H1 (cell line): Measurements from ENCODE around the gene R3HCC1L. TPM values are rescaled to one million over a fixed set of nuclear protein-coding genes. Genes with fewer than 3 reads are reported as not detected.

Experiments used
- CTCF ChIA-PET: fragments of 300-600 bp; sonication (Branson Sonifier 250); formaldehyde crosslinking; loops from one replicate; lab custom pipeline; 2021; ENCODE audit not compliant: partially characterized antibody; lab: Charles Lee
- POLR2A ChIA-PET: fragments of 300-600 bp; sonication (Branson Sonifier 250); formaldehyde crosslinking; loops from one replicate; lab custom pipeline; 2021; ENCODE audit warnings: inconsistent platforms; ENCODE audit not compliant: partially characterized antibody; lab: Charles Lee
- DNase-seq, 2 experiments: peaks; one replicate each; pipeline versions ENCODE4 v3.0.0 to v3.0.0-alpha.2; 2010 to 2022; ENCODE audit warnings: low spot score in 2 of 2, low read depth in 1 of 2, mixed read lengths in 1 of 2
- FAIRE-seq: peaks from 2 replicates; lab custom pipeline; 2011; peaks lifted over from hg19 to GRCh38; lab: Jason Lieb, UNC
- H2AFZ ChIP-seq: 2 replicates; pipeline ENCODE4 v1.8.1; 2012; ENCODE audit warnings: low read length, inconsistent platforms
- H2AK5ac ChIP-seq: 2 replicates; pipeline ENCODE4 v1.6.1; 2013; ENCODE audit warnings: low read depth, low read length
- H2BK120ac ChIP-seq: replicated peaks from 2 replicates; pipeline ENCODE3; 2013; ENCODE audit warnings: low read depth, low read length, inconsistent platforms
- H2BK12ac ChIP-seq: 2 replicates; pipeline ENCODE4 v1.6.1; 2013; ENCODE audit warnings: low read depth, low read length
- H2BK15ac ChIP-seq: 2 replicates; pipeline ENCODE4 v1.6.1; 2013; ENCODE audit warnings: low read length
- H2BK20ac ChIP-seq: 2 replicates; pipeline ENCODE4 v1.6.1; 2013; ENCODE audit warnings: low read length
- H2BK5ac ChIP-seq: 2 replicates; pipeline ENCODE4 v1.6.1; 2013; ENCODE audit warnings: low read depth, low read length
- H3K14ac ChIP-seq: 2 replicates; pipeline ENCODE4 v1.6.1; 2013; ENCODE audit warnings: inconsistent platforms; ENCODE audit not compliant: insufficient read length
- H3K18ac ChIP-seq: 2 replicates; pipeline ENCODE4 v1.6.1; 2013; ENCODE audit warnings: low read length; ENCODE audit errors: extremely low read depth
- H3K23ac ChIP-seq: 2 replicates; pipeline ENCODE4 v1.6.1; 2013; ENCODE audit warnings: inconsistent platforms; ENCODE audit not compliant: insufficient read length
- H3K23me2 ChIP-seq: 2 replicates; pipeline ENCODE4 v1.6.1; 2013; ENCODE audit warnings: low read depth, low read length
- H3K27ac ChIP-seq: 2 replicates; pipeline ENCODE4 v1.6.1; 2011; ENCODE audit warnings: low read depth, low read length, inconsistent platforms
- H3K27me3 ChIP-seq, 4 experiments: replicated peaks in 1 of 4; 1 replicate in 1 of 4; 2 replicates in 3 of 4; pipeline versions ENCODE4 v1.6.1 to v1.8.1; 2011 to 2013; ENCODE audit warnings: low read length in 3 of 4, mild to moderate bottlenecking in 3 of 4, inconsistent platforms in 2 of 4, mixed read lengths in 2 of 4, moderate library complexity in 1 of 4; ENCODE audit not compliant: control insufficient read depth in 3 of 4, insufficient read depth in 3 of 4; ENCODE audit errors: extremely low read depth in 1 of 4
- H3K36me3 ChIP-seq, 4 experiments: 2 replicates each; pipeline versions ENCODE4 v1.6.1 to v1.8.1; 2011 to 2013; ENCODE audit warnings: mild to moderate bottlenecking in 4 of 4, low read length in 3 of 4, moderate library complexity in 2 of 4, control low read depth in 1 of 4, inconsistent platforms in 1 of 4; ENCODE audit not compliant: insufficient read depth in 4 of 4, control insufficient read depth in 2 of 4
- H3K4ac ChIP-seq: replicated peaks from 2 replicates; pipeline ENCODE3; 2013; ENCODE audit warnings: low read length, low read depth, mixed read lengths, inconsistent platforms; ENCODE audit not compliant: insufficient read length
- H3K4me1 ChIP-seq, 4 experiments: replicated peaks in 1 of 4; 1 replicate in 1 of 4; 2 replicates in 3 of 4; pipeline versions ENCODE4 v1.6.1 to v1.8.1; 2011 to 2013; ENCODE audit warnings: low read length in 3 of 4, inconsistent platforms in 2 of 4, mixed read lengths in 1 of 4; ENCODE audit not compliant: insufficient read depth in 4 of 4, control insufficient read depth in 3 of 4
- H3K4me2 ChIP-seq, 2 experiments: 2 replicates each; pipeline versions ENCODE4 v1.6.1 to v1.8.1; 2011 to 2013; ENCODE audit warnings: low read depth in 2 of 2, low read length in 2 of 2, control low read depth in 1 of 2, inconsistent platforms in 1 of 2, mild to moderate bottlenecking in 1 of 2; ENCODE audit not compliant: insufficient read depth in 1 of 2
- H3K4me3 ChIP-seq, 4 experiments: fragments of 200-600, 300-600 bp in 1 of 4; sonication (generic), shearing (Covaris generic), sonication (Bioruptor Twin) in 1 of 4; 2 replicates each; pipeline versions ENCODE4 v1.5.1 to v1.8.1; 2011 to 2016; ENCODE audit warnings: low read length in 4 of 4, low read depth in 3 of 4, control low read depth in 2 of 4, inconsistent platforms in 2 of 4, mild to moderate bottlenecking in 2 of 4, mixed read lengths in 1 of 4, moderate library complexity in 1 of 4; ENCODE audit not compliant: insufficient read depth in 2 of 4; ENCODE audit errors: extremely low read depth in 1 of 4
- H3K56ac ChIP-seq: replicated peaks from 2 replicates; pipeline ENCODE3; 2013; ENCODE audit warnings: low read depth, mild to moderate bottlenecking, mixed read lengths, low read length, inconsistent platforms; ENCODE audit not compliant: insufficient read length
- H3K79me1 ChIP-seq: 2 replicates; pipeline ENCODE4 v1.6.1; 2013; ENCODE audit warnings: low read depth, low read length, control low read depth
- H3K79me2 ChIP-seq, 2 experiments: 2 replicates each; pipeline versions ENCODE4 v1.6.1 to v1.8.1; 2012 to 2013; ENCODE audit warnings: low read length in 2 of 2, mild to moderate bottlenecking in 2 of 2, inconsistent platforms in 1 of 2; ENCODE audit not compliant: insufficient read depth in 2 of 2, control insufficient read depth in 1 of 2
- H3K9ac ChIP-seq, 4 experiments: replicated peaks in 1 of 4; 1 replicate in 1 of 4; 2 replicates in 3 of 4; pipeline versions ENCODE4 v1.6.1 to v1.8.1; 2011 to 2013; ENCODE audit warnings: low read depth in 3 of 4, low read length in 3 of 4, control low read depth in 2 of 4, mild to moderate bottlenecking in 2 of 4, moderate library complexity in 2 of 4, inconsistent platforms in 1 of 4; ENCODE audit errors: extremely low read depth in 1 of 4
- H3K9me3 ChIP-seq, 2 experiments: 2 replicates each; pipeline versions ENCODE4 v1.6.1 to v1.8.1; 2012 to 2013; ENCODE audit warnings: mild to moderate bottlenecking in 2 of 2, moderate library complexity in 2 of 2, control low read depth in 1 of 2, inconsistent platforms in 1 of 2, low read depth in 1 of 2, low read length in 1 of 2, mixed read lengths in 1 of 2; ENCODE audit not compliant: insufficient read depth in 2 of 2
- H4K20me1 ChIP-seq, 2 experiments: replicated peaks in 1 of 2; 2 replicates each; pipeline versions ENCODE3 to v1.8.1; 2011 to 2013; ENCODE audit warnings: inconsistent platforms in 2 of 2, low read length in 2 of 2, mild to moderate bottlenecking in 1 of 2; ENCODE audit not compliant: insufficient read depth in 2 of 2, control insufficient read depth in 1 of 2
- H4K5ac ChIP-seq: 2 replicates; pipeline ENCODE4 v1.6.1; 2013; ENCODE audit warnings: low read length, low read depth, mixed read lengths, inconsistent platforms; ENCODE audit not compliant: insufficient read length
- H4K8ac ChIP-seq: 2 replicates; pipeline ENCODE4 v1.8.0; 2013; ENCODE audit warnings: mild to moderate bottlenecking, moderate library complexity, low read length, inconsistent platforms; ENCODE audit not compliant: insufficient read depth; ENCODE audit errors: extremely low read depth
- H4K91ac ChIP-seq: replicated peaks from 2 replicates; pipeline ENCODE3; 2013; ENCODE audit warnings: low read length, mixed read lengths, inconsistent platforms; ENCODE audit not compliant: insufficient read length
- ASH2L ChIP-seq: fragments of 200-600, 300-600 bp; sonication (generic); IDR thresholded peaks from one replicate; pipeline ENCODE4 v1.7.1; 2017; ENCODE audit warnings: low read length
- BCL11A ChIP-seq, 2 experiments: IDR thresholded peaks; one replicate each; pipeline ENCODE4 v1.6.1; 2011; ENCODE audit warnings: low read depth in 2 of 2, low read length in 2 of 2, mild to moderate bottlenecking in 2 of 2
- CTCF ChIP-seq, 3 experiments: IDR thresholded peaks; 1 replicate in 2 of 3; 2 replicates in 1 of 3; pipeline versions ENCODE4 v1.5.1 to v1.6.1; 2011; ENCODE audit warnings: low read length in 3 of 3, mild to moderate bottlenecking in 3 of 3, inconsistent platforms in 2 of 3, low read depth in 1 of 3, moderate library complexity in 1 of 3; ENCODE audit not compliant: insufficient read depth in 1 of 3; ENCODE audit errors: control extremely low read depth in 1 of 3
- KDM4A ChIP-seq: IDR thresholded peaks from one replicate; pipeline ENCODE4 v1.7.1; 2012; ENCODE audit warnings: low read depth, mild to moderate bottlenecking, moderate library complexity, low read length, inconsistent platforms; ENCODE audit not compliant: severe bottlenecking
- KDM5A ChIP-seq: fragments of 200-600 bp; IDR thresholded peaks from 2 replicates; pipeline ENCODE4 v1.7.1; 2012; ENCODE audit warnings: mild to moderate bottlenecking, low read length, inconsistent platforms, mixed read lengths
- MAX ChIP-seq: IDR thresholded peaks from 2 replicates; pipeline ENCODE4 v1.6.1; 2012; ENCODE audit warnings: inconsistent platforms
- RAD21 ChIP-seq, 2 experiments: IDR thresholded peaks in 1 of 2; conservative IDR thresholded peaks in 1 of 2; 2 replicates each; pipeline ENCODE4 v1.6.1; 2011; ENCODE audit warnings: low read depth in 2 of 2, low read length in 2 of 2, improper control_type of control experiment in 1 of 2, inconsistent platforms in 1 of 2, mild to moderate bottlenecking in 1 of 2, moderate library complexity in 1 of 2
- RBBP5 ChIP-seq: IDR thresholded peaks from 2 replicates; pipeline ENCODE4 v1.7.1; 2012; ENCODE audit warnings: low read depth, mild to moderate bottlenecking, inconsistent platforms, low read length, moderate library complexity, borderline replicate concordance
- SP4 ChIP-seq: IDR thresholded peaks from 2 replicates; pipeline ENCODE4 v1.6.1; 2012; ENCODE audit warnings: low read length, inconsistent platforms
- SUZ12 ChIP-seq: fragments of 200-600 bp; sonication (generic); IDR thresholded peaks from 2 replicates; pipeline ENCODE4 v1.6.1; 2012; ENCODE audit warnings: mild to moderate bottlenecking, inconsistent platforms, low read length, moderate library complexity, mixed read lengths
- TAF7 ChIP-seq: optimal IDR thresholded peaks from 2 replicates; pipeline ENCODE3; 2011; ENCODE audit warnings: low read depth, mild to moderate bottlenecking, inconsistent platforms, low read length, moderate library complexity, borderline replicate concordance
- TBP ChIP-seq: IDR thresholded peaks from 2 replicates; pipeline ENCODE4 v1.6.1; 2011; ENCODE audit warnings: low read depth, low read length, improper control_type of control experiment
- WGBS, 2 experiments: shearing (Covaris generic) in 1 of 2; methylation state at CpG; one replicate each; pipeline versions ENCODE4 v1.1.6 to v1.1.7; 2013 to 2015; ENCODE audit warnings: low lambda C conversion rate in 2 of 2, mixed read lengths in 2 of 2, inconsistent platforms in 1 of 2, low coverage in 1 of 2, missing lambda C conversion rate in 1 of 2; ENCODE audit not compliant: insufficient replicate concordance in 2 of 2, insufficient coverage in 1 of 2, insufficient read length in 1 of 2; ENCODE audit errors: extremely low coverage in 1 of 2, missing lambda C conversion rate in 1 of 2; 5-methylcytosine and 5-hydroxymethylcytosine counted together
- polyA plus RNA-seq, 7 experiments: library from polyadenylated mRNA; depleted of rRNA in 3 of 7; stranded (reverse) in 5 of 7; unstranded in 2 of 7; fragments of >200 nt in 5 of 7; fragments of 200-250 nt in 2 of 7; gene quantifications; 1 replicate in 5 of 7; 2 replicates in 1 of 7; 4 replicates in 1 of 7; pipeline versions ENCODE4 v1.2.1 to v1.2.3, GENCODE V29; 2011 to 2013; ENCODE audit warnings: missing spikeins in 2 of 7, mixed read lengths in 2 of 7
- total RNA-seq: library from RNA; stranded (reverse); fragmentation: NEBNext Ultra II Directional; extraction: Animal tissue kit (Norgen Biotek cat#: 25700); gene quantifications from 2 replicates; pipeline ENCODE4 v1.2.1, GENCODE V29; 2021

R3HCC1L gene
- total and polyA plus RNA-seq, 2 of the 8 experiments (the other 6 are each of a cell fraction or from before 2014, with no cell fraction given): 6.9 to 13.9 TPM

GRCh38 chr10:98231417-98231816, 97.0 kb downstream of the R3HCC1L start:
- FAIRE-seq: no peak

More at GRCh38 chr10:98231417-98231816, 97.0 kb downstream of the R3HCC1L start:
- no peak overlapping the region for H2BK12ac ChIP-seq
- DNase-seq: no peak
- no peaks in the 10 kb centered on the region for H3K79me1 ChIP-seq
- WGBS, 2 experiments: 95% methylated on average over 4 of the region's 4 CpGs; no CpG with 5 or more reads in 1 of the 2 experiments
- no peaks in the 10 kb centered on the region for H4K20me1 ChIP-seq
- no peak overlapping the region for H2BK120ac ChIP-seq
- H3K18ac ChIP-seq: no peak overlapping the region
- no peak overlapping the region for H3K4me2 ChIP-seq
- no peak overlapping the region for H2BK20ac ChIP-seq
- H3K79me2 ChIP-seq: no peaks in the 10 kb centered on the region
- H4K91ac ChIP-seq: no peak overlapping the region
- no peak overlapping the region for H3K56ac ChIP-seq
- H3K23me2 ChIP-seq: no peaks in the 10 kb centered on the region
- H3K4me1 ChIP-seq: no peaks in the 10 kb centered on the region
- peaks cover 0 to 9% (median 8%) of the 10 kb centered on the region in 4 experiments; a peak in 4 of 8 replicates for H3K36me3 ChIP-seq
- ChIA-PET POLR2A (no interaction called here), CTCF (no interaction called here)
- no peak overlapping the region for H4K8ac ChIP-seq
- no peak overlapping the region for H3K9ac ChIP-seq
- no peaks in the 10 kb centered on the region for H3K27me3 ChIP-seq
- no peak overlapping the region for H3K27ac ChIP-seq
- H2BK15ac ChIP-seq: no peak overlapping the region
- no peak overlapping the region for H3K4ac ChIP-seq
- no peak overlapping the region for H2AFZ ChIP-seq
- H3K14ac ChIP-seq: no peak overlapping the region
- no peaks in the 10 kb centered on the region; a peak in 1 of 4 replicates for H3K9me3 ChIP-seq
- TF ChIP-seq BCL11A (IDR thresholded peaks at IDR 0.05; ENCODE audit: low read depth in 2 of 2, low read length in 2 of 2): no peak
- no peak for TF ChIP-seq KDM5A
- no peak for TF ChIP-seq TAF7
- TF ChIP-seq SUZ12: no peak
- no peak for TF ChIP-seq KDM4A
- no peak for TF ChIP-seq CTCF (IDR thresholded peaks at IDR 0.05; ENCODE audit: control extremely low read depth in 1 of 3, insufficient read depth in 1 of 3, low read depth in 1 of 3, low read length in 3 of 3)
- TF ChIP-seq TBP: no peak
- no peak for TF ChIP-seq ASH2L
- no peak for TF ChIP-seq MAX
- TF ChIP-seq SP4: no peak
- no peak for TF ChIP-seq RBBP5
- no peak for TF ChIP-seq RAD21 (IDR thresholded peaks at IDR 0.05 in 1 of 2, conservative IDR thresholded peaks at IDR 0.05 in 1 of 2; ENCODE audit: low read depth in 2 of 2, low read length in 2 of 2)
- H3K23ac ChIP-seq: no peak overlapping the region
- H2BK5ac ChIP-seq: no peak overlapping the region
- no peak overlapping the region for H3K4me3 ChIP-seq
- no peak overlapping the region for H2AK5ac ChIP-seq
- no peak overlapping the region for H4K5ac ChIP-seq
